Smooth muscle cell (in vitro differentiated cells): ENCODE measurements around the gene ANAPC5. TPM values are rescaled to one million over a fixed set of nuclear protein-coding genes. Genes with fewer than 3 reads are reported as not detected.
"Not testable (repeated sequence)": the region's sequence is repeated elsewhere in the genome, so short reads cannot be mapped to it uniquely, and the experiment has no call there.

Experiments used
- DNase-seq: peaks from one replicate; lab custom pipeline; 2025; ENCODE audit not compliant: unreplicated experiment; lab: John Stamatoyannopoulos, UW
- H2AFZ ChIP-seq: fragments of 200-600 bp; sonication (generic); 2 replicates; pipeline ENCODE4 v1.6.0; 2016; ENCODE audit warnings: antibody characterized with exemption, low read depth, mild to moderate bottlenecking
- H3F3A ChIP-seq: fragments of 200-600 bp; sonication (generic); 2 replicates; pipeline ENCODE4 v1.6.0; 2017; ENCODE audit warnings: antibody characterized with exemption, low read depth
- H3K27ac ChIP-seq: fragments of 200-600 bp; sonication (generic); 2 replicates; pipeline ENCODE4 v1.5.1; 2016; ENCODE audit warnings: low read depth, mild to moderate bottlenecking
- H3K27me3 ChIP-seq: fragments of 200-600 bp; sonication (generic); 2 replicates; pipeline ENCODE4 v1.6.1; 2016; ENCODE audit warnings: low read depth, mild to moderate bottlenecking
- H3K36me3 ChIP-seq: fragments of 200-600 bp; sonication (generic); 2 replicates; pipeline ENCODE4 v1.5.1; 2016; ENCODE audit warnings: low read depth
- H3K4me1 ChIP-seq: fragments of 200-600 bp; sonication (generic); 2 replicates; pipeline ENCODE4 v1.5.1; 2016; ENCODE audit warnings: low read depth
- H3K4me2 ChIP-seq: fragments of 200-600 bp; sonication (generic); 2 replicates; pipeline ENCODE4 v1.6.0; 2016; ENCODE audit warnings: mild to moderate bottlenecking
- H3K4me3 ChIP-seq: fragments of 200-600 bp; sonication (generic); 2 replicates; pipeline ENCODE4 v1.5.1; 2016; ENCODE audit warnings: mild to moderate bottlenecking
- H3K79me2 ChIP-seq: fragments of 200-600 bp; sonication (generic); 2 replicates; pipeline ENCODE4 v1.6.0; 2016; ENCODE audit warnings: low read depth, mild to moderate bottlenecking
- H3K9ac ChIP-seq: fragments of 200-600 bp; sonication (generic); 2 replicates; pipeline ENCODE4 v1.6.0; 2016; ENCODE audit warnings: low read depth
- H3K9me3 ChIP-seq: fragments of 200-600 bp; sonication (generic); replicated peaks from 2 replicates; pipeline ENCODE4 v1.5.1; 2016; ENCODE audit warnings: low read depth
- H4K20me1 ChIP-seq: fragments of 200-600 bp; sonication (generic); 2 replicates; pipeline ENCODE4 v1.6.0; 2016; ENCODE audit warnings: low read depth
- WGBS: methylation state at CpG from one replicate; pipeline ENCODE4 v1.1.7; 2016; ENCODE audit warnings: low lambda C conversion rate; 5-methylcytosine and 5-hydroxymethylcytosine counted together
- polyA plus RNA-seq: library from polyadenylated mRNA; unstranded; fragments of >200 nt; fragmentation: Nextera tagmentation; extraction: Ambion mirVana; gene quantifications from 2 replicates; pipeline ENCODE4 v1.2.1, GENCODE V29; 2016
- total RNA-seq: library from RNA; depleted of rRNA; stranded (reverse); fragments of >200 nt; gene quantifications from 2 replicates; pipeline ENCODE4 v1.2.3, GENCODE V29; 2014
- TF ChIP-seq, protein P1 (sequence below): fragments of 200-600 bp; sonication (generic); IDR thresholded peaks from 2 replicates; pipeline ENCODE4 v1.5.1; 2017; ENCODE audit warnings: borderline replicate concordance, mild to moderate bottlenecking, antibody characterized with exemption; ENCODE audit not compliant: insufficient read depth, poor library complexity, severe bottlenecking

ANAPC5 gene
- total and polyA plus RNA-seq, 2 experiments from 2014 or later: 109 to 121 TPM

DNA sequence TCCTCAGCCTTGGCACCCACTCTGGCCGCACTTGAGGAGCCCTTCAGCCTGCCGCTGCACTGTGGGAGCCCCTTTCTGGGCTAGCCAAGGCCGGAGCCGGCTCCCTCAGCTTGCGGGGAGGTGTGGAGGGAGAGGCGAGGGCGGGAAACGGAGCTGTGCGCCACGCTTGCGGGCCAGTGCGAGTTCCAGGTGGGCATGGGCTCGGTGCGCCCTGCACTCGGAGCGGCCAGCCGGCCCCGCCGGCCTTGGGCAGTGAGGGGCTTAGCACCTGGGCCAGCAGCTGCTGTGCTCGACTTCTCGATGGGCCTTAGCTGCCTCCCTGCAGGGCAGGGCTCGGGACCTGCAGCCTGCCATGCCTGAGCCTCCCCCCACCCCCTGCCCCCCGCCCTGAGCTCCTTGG, 22.1 kb upstream of the ANAPC5 start:
- not testable (repeated sequence) for H2AFZ ChIP-seq, H3K27ac ChIP-seq, H3K9ac ChIP-seq, H3K27me3 ChIP-seq, DNase-seq, H3K9me3 ChIP-seq, H3K4me3 ChIP-seq, H3F3A ChIP-seq, H3K36me3 ChIP-seq, H3K79me2 ChIP-seq, H3K4me1 ChIP-seq, H3K4me2 ChIP-seq, H4K20me1 ChIP-seq
- 93% methylated on average over 17 of the region's 23 CpGs for WGBS

- Histone ChIP-seq H3K4me1 (no peaks in the 10 kb centered on the region), H3K79me2 (no peaks in the 10 kb centered on the region), H3K4me2 (no peak overlapping the region), H2AFZ (no peak overlapping the region), H3K27me3 (no peaks in the 10 kb centered on the region), H4K20me1 (no peaks in the 10 kb centered on the region), H3K4me3 (no peak overlapping the region), H3F3A (no peaks in the 10 kb centered on the region), H3K36me3 (no peaks in the 10 kb centered on the region), H3K9me3 (no peaks in the 10 kb centered on the region), H3K9ac (no peak overlapping the region), H3K27ac (no peak overlapping the region)
- TF ChIP-seq, protein P1, sequence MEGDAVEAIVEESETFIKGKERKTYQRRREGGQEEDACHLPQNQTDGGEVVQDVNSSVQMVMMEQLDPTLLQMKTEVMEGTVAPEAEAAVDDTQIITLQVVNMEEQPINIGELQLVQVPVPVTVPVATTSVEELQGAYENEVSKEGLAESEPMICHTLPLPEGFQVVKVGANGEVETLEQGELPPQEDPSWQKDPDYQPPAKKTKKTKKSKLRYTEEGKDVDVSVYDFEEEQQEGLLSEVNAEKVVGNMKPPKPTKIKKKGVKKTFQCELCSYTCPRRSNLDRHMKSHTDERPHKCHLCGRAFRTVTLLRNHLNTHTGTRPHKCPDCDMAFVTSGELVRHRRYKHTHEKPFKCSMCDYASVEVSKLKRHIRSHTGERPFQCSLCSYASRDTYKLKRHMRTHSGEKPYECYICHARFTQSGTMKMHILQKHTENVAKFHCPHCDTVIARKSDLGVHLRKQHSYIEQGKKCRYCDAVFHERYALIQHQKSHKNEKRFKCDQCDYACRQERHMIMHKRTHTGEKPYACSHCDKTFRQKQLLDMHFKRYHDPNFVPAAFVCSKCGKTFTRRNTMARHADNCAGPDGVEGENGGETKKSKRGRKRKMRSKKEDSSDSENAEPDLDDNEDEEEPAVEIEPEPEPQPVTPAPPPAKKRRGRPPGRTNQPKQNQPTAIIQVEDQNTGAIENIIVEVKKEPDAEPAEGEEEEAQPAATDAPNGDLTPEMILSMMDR: no peak
- 96% methylated on average over 6 of the region's 6 CpGs for WGBS
- DNase-seq: no peak
Observed at GRCh38 chr12:121373755-121374154, 21.5 kb upstream of the ANAPC5 start.

DNA sequence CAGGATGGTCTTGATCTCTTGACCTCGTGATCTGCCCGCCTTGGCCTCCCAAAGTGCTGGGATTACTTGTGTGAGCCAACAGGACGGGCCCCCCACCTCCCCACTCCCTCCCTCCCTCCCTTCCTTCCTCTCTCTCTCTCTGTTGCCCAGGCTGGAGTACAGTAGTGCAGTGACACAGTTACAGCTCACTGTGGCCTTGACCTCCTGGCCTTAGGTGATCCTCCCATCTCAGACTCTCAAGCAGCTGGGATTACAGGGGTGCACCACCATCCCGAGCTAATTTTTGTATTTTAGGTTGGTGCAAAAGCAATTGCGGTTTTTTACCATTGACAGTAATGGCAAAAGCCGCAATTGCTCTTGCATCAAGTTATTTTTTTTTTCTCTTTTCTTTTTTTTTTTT, 19.2 kb upstream of the ANAPC5 start:
- 86% methylated on average over 6 of the region's 6 CpGs for WGBS

DNA sequence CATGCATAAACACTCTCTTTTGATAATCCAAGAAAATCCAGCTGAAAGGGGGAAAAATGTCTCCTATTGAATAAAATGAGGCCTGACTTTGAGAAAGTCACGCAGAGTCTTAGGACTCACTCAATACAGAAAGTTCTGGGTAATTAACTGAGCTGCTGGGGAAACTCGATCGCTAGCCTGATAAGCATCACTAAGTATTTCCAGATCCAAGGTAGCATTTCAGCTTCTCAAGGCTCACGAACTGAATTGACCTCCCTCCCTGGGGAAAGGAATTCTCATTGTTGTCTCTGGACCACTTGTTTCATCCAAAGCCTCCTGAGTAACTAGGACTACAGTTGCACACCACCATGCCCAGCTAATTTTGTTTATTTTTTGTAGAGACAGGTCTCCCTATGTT, 13.8 kb upstream of the ANAPC5 start:
- H3K9ac ChIP-seq: no peak overlapping the region
- H2AFZ ChIP-seq: no peak overlapping the region
- no peaks in the 10 kb centered on the region for H3K9me3 ChIP-seq
- no peaks in the 10 kb centered on the region for H3K79me2 ChIP-seq
- peaks cover 4% of the 10 kb centered on the region for H3K27me3 ChIP-seq
- no peak for DNase-seq
- H3K4me2 ChIP-seq: no peak overlapping the region
- H3K36me3 ChIP-seq: no peaks in the 10 kb centered on the region
- H3F3A ChIP-seq: no peaks in the 10 kb centered on the region
- H4K20me1 ChIP-seq: no peaks in the 10 kb centered on the region
- WGBS: 47% methylated on average over 4 of the region's 4 CpGs
- H3K4me1 ChIP-seq: no peaks in the 10 kb centered on the region
- TF ChIP-seq, protein P1: no peak
- H3K4me3 ChIP-seq: no peak overlapping the region
- H3K27ac ChIP-seq: no peak overlapping the region

More for the DNA sequence above, 19.2 kb upstream of the ANAPC5 start:
- no peak overlapping the region for H3K4me3 ChIP-seq
- no peaks in the 10 kb centered on the region for H3K27me3 ChIP-seq
- H3K9me3 ChIP-seq: no peaks in the 10 kb centered on the region
- no peaks in the 10 kb centered on the region for H3K36me3 ChIP-seq
- no peaks in the 10 kb centered on the region for H3K4me1 ChIP-seq
- H2AFZ ChIP-seq: no peak overlapping the region
- H3F3A ChIP-seq: no peaks in the 10 kb centered on the region
- no peaks in the 10 kb centered on the region for H4K20me1 ChIP-seq
- H3K79me2 ChIP-seq: no peaks in the 10 kb centered on the region
- DNase-seq: no peak
- no peak overlapping the region for H3K9ac ChIP-seq
- no peak overlapping the region for H3K4me2 ChIP-seq
- H3K27ac ChIP-seq: no peak overlapping the region
- TF ChIP-seq, protein P1: no peak
